Ovary (tissue), 3 donors: ENCODE measurements around the gene HDHD5.

Experiments used
- CTCF ChIP-seq, 3 donors: fragments of 450-650 bp in 2 of 3; fragments of 200-600 bp in 1 of 3; IDR thresholded peaks; one replicate each; pipeline versions ENCODE4 v1.5.1 to v1.8.0; 2016 to 2022; ENCODE audit warnings: antibody characterized with exemption in 3 of 3, mild to moderate bottlenecking in 1 of 3
- POLR2A ChIP-seq: fragments of 450-650 bp; IDR thresholded peaks from one replicate; pipeline ENCODE4 v1.6.1; 2017; ENCODE audit warnings: antibody characterized with exemption, mild to moderate bottlenecking, moderate library complexity
- donor health status: DM: no; HTN: no; CAD: no.

- TF ChIP-seq POLR2A (no peak), CTCF (IDR thresholded peaks at IDR 0.05) (no peak)
Observed at GRCh38 chr22:17116572-17117330, 42.3 kb downstream of the HDHD5 start.
